Adrenal gland (tissue), 12 donors: ENCODE results near the gene UTP15. TPM values are rescaled to one million over a fixed set of nuclear protein-coding genes. Genes with fewer than 3 reads are reported as not detected.

Experiments used
- DNase-seq, 7 donors: peaks; one replicate each; pipeline ENCODE4 v3.0.0-alpha.2; 2019 to 2020
- H3K27ac ChIP-seq, 5 donors: fragments of 200-600 bp; sonication (generic) in 4 of 5; 1 replicate in 3 of 5; 2 replicates in 2 of 5; pipeline versions ENCODE4 v1.5.1 to v1.8.0; 2016 to 2020; ENCODE audit warnings: mild to moderate bottlenecking in 1 of 5
- H3K27me3 ChIP-seq: fragments of 200-600 bp; 2 replicates; pipeline ENCODE4 v1.8.0; 2021
- H3K36me3 ChIP-seq, 2 donors: fragments of 200-600 bp; replicated peaks in 1 of 2; 1 replicate in 1 of 2; 2 replicates in 1 of 2; pipeline versions ENCODE4 v1.5.1 to v1.8.0; 2018 to 2022
- H3K4me1 ChIP-seq, 2 donors: fragments of 200-600 bp; replicated peaks in 1 of 2; 1 replicate in 1 of 2; 2 replicates in 1 of 2; pipeline versions ENCODE4 v1.5.1 to v1.8.0; 2018 to 2021
- H3K4me3 ChIP-seq, 4 donors: fragments of 200-600 bp; sonication (generic) in 3 of 4; one replicate each; pipeline ENCODE4 v1.5.1; 2016 to 2018
- H3K9me3 ChIP-seq, 3 donors: fragments of 200-600 bp; sonication (generic) in 1 of 3; replicated peaks in 1 of 3; 1 replicate in 2 of 3; 2 replicates in 1 of 3; pipeline versions ENCODE4 v1.5.1 to v1.8.0; 2016 to 2021
- POLR2A ChIP-seq, 2 donors: fragments of 450-650 bp; IDR thresholded peaks; one replicate each; pipeline ENCODE4 v1.6.1; 2017; ENCODE audit warnings: antibody characterized with exemption in 2 of 2, mild to moderate bottlenecking in 2 of 2, moderate library complexity in 1 of 2
- WGBS, 4 donors: extraction: QIAGEN DNeasy Blood & Tissue Kit in 2 of 4; methylation state at CpG; one replicate each; pipeline versions ENCODE4 v1.1.5 to v1.1.7; 2013 to 2017; 5-methylcytosine and 5-hydroxymethylcytosine counted together
- intact Hi-C, 2 donors: fragments of 100-400 bp; cut with DNase I; formaldehyde crosslinking; loops; one replicate each; pipeline versions ENCODE4 v1.14.1 to v1.15.0; 2022 to 2023
- polyA plus RNA-seq, 3 donors: library from polyadenylated mRNA; stranded (reverse); fragments of 200-250 nt in 2 of 3; fragments of 350-450 nt in 1 of 3; fragmentation: Illumina TruSeq in 1 of 3; extraction: RNeasy Lipid Tissue Mini Kit (QIAGEN cat#74804) in 1 of 3; gene quantifications; one replicate each; pipeline ENCODE4 v1.2.3, GENCODE V29; 2013 to 2014
- total RNA-seq, 9 donors: library from RNA; depleted of rRNA in 4 of 9; stranded (reverse); fragments of >200 nt in 4 of 9; fragments of 120-200 nt in 1 of 9; fragmentation: NEBNext Ultra II Directional in 1 of 9; extraction: Animal tissue kit (Norgen Biotek cat#: 25700) in 1 of 9; gene quantifications; one replicate each; pipeline versions ENCODE4 v1.1.0 to v1.2.4, GENCODE V29; 2013 to 2023
- TF ChIP-seq, protein P1 (sequence below), 6 experiments: fragments of 450-650 bp in 4 of 6; fragments of 200-600 bp in 2 of 6; sonication (generic) in 1 of 6; IDR thresholded peaks; 1 replicate in 5 of 6; 2 replicates in 1 of 6; pipeline versions ENCODE4 v1.5.1 to v1.8.0; 2016 to 2021; ENCODE audit warnings: antibody characterized with exemption in 6 of 6, mild to moderate bottlenecking in 2 of 6, moderate library complexity in 1 of 6
- donor health status: healthy with polysubstance abuse.
- donor health status: Bipolar disorder and iron deficiency.
- donor health status: DM: yes; HTN: yes; CAD: no.
- donor health status: DM: no; HTN: no; CAD: no.
- donor health status: DM: no; HTN: no; CAD: no.
- donor health status: DM: yes; HTN: yes; CAD: no.

UTP15 gene
- total and polyA plus RNA-seq, 12 donors, result 4.2 to 30.2 (median 16.5) TPM

- 79 to 96% (median 90%) methylated on average over 1 of the region's 1 CpG for WGBS, 4 donors
- Histone ChIP-seq H3K27ac (peak overlapping the region in 2 of 5 donors; percentile 12 to 47), H3K36me3 (no peaks in the 10 kb centered on the region), H3K9me3 (no peaks in the 10 kb centered on the region), H3K4me1 (peaks cover 8 to 13% of the 10 kb centered on the region in 2 donors), H3K27me3 (no peaks in the 10 kb centered on the region), H3K4me3 (no peak overlapping the region)
- no peak for TF ChIP-seq POLR2A (IDR thresholded peaks at IDR 0.05)
- TF ChIP-seq, protein P1, sequence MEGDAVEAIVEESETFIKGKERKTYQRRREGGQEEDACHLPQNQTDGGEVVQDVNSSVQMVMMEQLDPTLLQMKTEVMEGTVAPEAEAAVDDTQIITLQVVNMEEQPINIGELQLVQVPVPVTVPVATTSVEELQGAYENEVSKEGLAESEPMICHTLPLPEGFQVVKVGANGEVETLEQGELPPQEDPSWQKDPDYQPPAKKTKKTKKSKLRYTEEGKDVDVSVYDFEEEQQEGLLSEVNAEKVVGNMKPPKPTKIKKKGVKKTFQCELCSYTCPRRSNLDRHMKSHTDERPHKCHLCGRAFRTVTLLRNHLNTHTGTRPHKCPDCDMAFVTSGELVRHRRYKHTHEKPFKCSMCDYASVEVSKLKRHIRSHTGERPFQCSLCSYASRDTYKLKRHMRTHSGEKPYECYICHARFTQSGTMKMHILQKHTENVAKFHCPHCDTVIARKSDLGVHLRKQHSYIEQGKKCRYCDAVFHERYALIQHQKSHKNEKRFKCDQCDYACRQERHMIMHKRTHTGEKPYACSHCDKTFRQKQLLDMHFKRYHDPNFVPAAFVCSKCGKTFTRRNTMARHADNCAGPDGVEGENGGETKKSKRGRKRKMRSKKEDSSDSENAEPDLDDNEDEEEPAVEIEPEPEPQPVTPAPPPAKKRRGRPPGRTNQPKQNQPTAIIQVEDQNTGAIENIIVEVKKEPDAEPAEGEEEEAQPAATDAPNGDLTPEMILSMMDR (IDR thresholded peaks at IDR 0.05), result no peak
- DNase-seq, result no peak
- intact Hi-C loops, result loop anchor here in 1 of 2 donors (10.0 kb wide), 1 partner anchor 321 kb away; no protein-coding TSS in a partner anchor
These were observed 20.2 kb upstream of the UTP15 start for GRCh38 chr5:73545403-73545779.

GRCh38 chr5:73550016-73550415, 15.5 kb upstream of the UTP15 start:
- 37 to 50% (median 45%) methylated on average over 1 of the region's 1 CpG for WGBS, 4 donors
- no peak overlapping the region for H3K4me3 ChIP-seq
- peaks cover 0 to 19% of the 10 kb centered on the region in 2 donors for H3K36me3 ChIP-seq
- DNase-seq, result no peak
- H3K4me1 ChIP-seq, result peaks cover 8 to 9% of the 10 kb centered on the region in 2 donors
- peak overlapping the region in 2 of 5 donors; percentile 13 to 49 for H3K27ac ChIP-seq
- TF ChIP-seq, protein P1 (IDR thresholded peaks at IDR 0.05), result no peak
- no peak for TF ChIP-seq POLR2A (IDR thresholded peaks at IDR 0.05)
- intact Hi-C loops, result no loop called here
- H3K9me3 ChIP-seq, result no peaks in the 10 kb centered on the region
- H3K27me3 ChIP-seq, result no peaks in the 10 kb centered on the region

GRCh38 chr5:73552642-73553041, 12.9 kb upstream of the UTP15 start:
- Histone ChIP-seq H3K4me1 (peaks cover 8 to 9% of the 10 kb centered on the region in 2 donors), H3K9me3 (no peaks in the 10 kb centered on the region), H3K27ac (no peak overlapping the region), H3K36me3 (peaks cover 0 to 23% of the 10 kb centered on the region in 2 donors), H3K4me3 (no peak overlapping the region), H3K27me3 (no peaks in the 10 kb centered on the region)
- intact Hi-C loops, result no loop called here
- TF ChIP-seq POLR2A (IDR thresholded peaks at IDR 0.05), result no peak
- TF ChIP-seq, protein P1 (IDR thresholded peaks at IDR 0.05), result no peak
- no peak for DNase-seq

DNA sequence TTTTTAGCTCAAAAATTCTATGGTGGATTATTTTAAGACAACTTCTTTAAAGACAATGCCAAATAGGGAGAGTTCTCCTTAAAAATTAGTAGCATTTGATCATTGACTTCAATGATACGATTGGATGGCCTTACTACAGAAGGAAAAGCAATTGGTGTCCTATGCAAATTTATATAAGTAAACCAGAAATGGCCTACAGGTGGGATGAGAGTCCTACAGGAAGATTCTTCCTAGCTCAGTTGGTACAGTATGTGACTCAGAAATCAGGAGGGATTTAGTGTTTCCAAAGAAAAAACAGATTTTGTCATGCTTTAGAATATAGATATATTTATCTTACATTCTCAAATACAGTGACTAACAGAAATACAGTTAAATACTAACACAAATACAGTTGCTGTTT, 6.6 kb upstream of the UTP15 start:
- DNase-seq, result no peak
- H3K27me3 ChIP-seq, result no peaks in the 10 kb centered on the region
- peaks cover 0 to 44% of the 10 kb centered on the region in 2 donors for H3K36me3 ChIP-seq
- no peak overlapping the region for H3K27ac ChIP-seq
- TF ChIP-seq POLR2A (IDR thresholded peaks at IDR 0.05), result no peak
- TF ChIP-seq, protein P1 (IDR thresholded peaks at IDR 0.05), result no peak
- intact Hi-C loops, result no loop called here
- no peaks in the 10 kb centered on the region for H3K9me3 ChIP-seq
- peaks cover 4 to 13% of the 10 kb centered on the region in 2 donors for H3K4me1 ChIP-seq
- H3K4me3 ChIP-seq, result no peak overlapping the region
- 83 to 100% (median 98%) methylated on average over 1 of the region's 1 CpG for WGBS, 4 donors
